SH-SY5Y (cell line): ENCODE data around the gene ZMIZ1.

ENCODE experiments used
- GATA2 ChIP-seq: IDR thresholded peaks from 2 replicates; pipeline ENCODE4 v1.6.1; 2011; ENCODE audit warnings: mild to moderate bottlenecking, low read depth, low read length
- GATA3 ChIP-seq: IDR thresholded peaks from 2 replicates; pipeline ENCODE4 v1.6.1; 2011; ENCODE audit warnings: low read depth, mild to moderate bottlenecking, low read length, moderate library complexity

DNA sequence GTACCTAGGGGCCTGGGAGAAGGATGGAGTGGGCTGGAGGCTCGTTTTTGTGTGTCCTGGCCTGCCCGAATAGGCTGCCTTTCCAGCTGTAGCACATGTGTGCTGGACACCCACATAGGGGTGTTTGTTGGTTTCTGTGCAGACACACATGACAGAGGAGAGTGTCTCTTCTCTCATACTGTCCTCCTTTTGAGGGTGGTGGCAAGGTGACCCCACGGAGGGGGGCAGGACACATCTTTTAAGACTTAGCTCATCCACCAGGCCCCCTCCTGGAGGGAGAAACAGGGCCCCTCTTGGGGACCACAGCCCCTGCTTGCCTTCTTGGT is 206.3 kb downstream of the ZMIZ1 start:
- TF ChIP-seq GATA2 (no peak), GATA3 (no peak)
